ENCODE measurements around the gene PIH1D2.

PIH1D2 gene

DNA sequence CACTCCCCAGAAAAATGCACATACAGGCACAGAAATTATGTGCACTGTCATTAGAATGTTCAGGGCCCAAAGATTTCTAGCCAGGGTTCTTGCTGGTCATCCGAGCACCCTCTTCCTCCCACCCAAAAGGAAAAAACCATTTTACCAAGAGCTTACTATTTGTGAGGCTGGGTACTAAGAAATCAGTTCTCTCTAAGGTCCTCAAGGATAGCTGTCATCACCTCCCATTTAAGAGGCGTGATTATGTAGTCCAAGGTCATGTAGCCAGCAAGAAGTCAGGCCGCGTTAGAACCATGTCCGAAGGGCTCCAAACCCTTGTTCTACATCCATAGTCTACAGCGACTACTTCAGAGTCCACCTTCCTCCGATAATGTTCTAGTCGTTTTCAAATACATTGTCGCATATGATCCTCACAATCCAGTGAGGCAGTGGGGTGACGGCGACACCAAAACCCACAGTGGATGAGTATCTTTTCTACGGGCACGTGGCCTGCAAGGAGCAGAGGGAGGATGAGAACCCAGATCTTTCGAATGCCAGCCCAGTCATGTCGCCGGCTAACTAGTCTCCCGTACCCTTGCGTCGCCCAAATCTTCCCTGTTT, 12.1 kb upstream of the PIH1D2 start:
- peak; percentile 71 for ATAC-seq
- no peak for TF ChIP-seq ZNF565 (CRISPR knock-in tag; conservative IDR thresholded peaks at IDR 0.05; ENCODE audit: low read depth)
- no peak for TF ChIP-seq TOX (CRISPR knock-in tag; IDR thresholded peaks at IDR 0.05; ENCODE audit: borderline replicate concordance)
- no peak for TF ChIP-seq PPARA (CRISPR knock-in tag; IDR thresholded peaks at IDR 0.05; ENCODE audit: borderline replicate concordance)
- TF ChIP-seq, protein P1, sequence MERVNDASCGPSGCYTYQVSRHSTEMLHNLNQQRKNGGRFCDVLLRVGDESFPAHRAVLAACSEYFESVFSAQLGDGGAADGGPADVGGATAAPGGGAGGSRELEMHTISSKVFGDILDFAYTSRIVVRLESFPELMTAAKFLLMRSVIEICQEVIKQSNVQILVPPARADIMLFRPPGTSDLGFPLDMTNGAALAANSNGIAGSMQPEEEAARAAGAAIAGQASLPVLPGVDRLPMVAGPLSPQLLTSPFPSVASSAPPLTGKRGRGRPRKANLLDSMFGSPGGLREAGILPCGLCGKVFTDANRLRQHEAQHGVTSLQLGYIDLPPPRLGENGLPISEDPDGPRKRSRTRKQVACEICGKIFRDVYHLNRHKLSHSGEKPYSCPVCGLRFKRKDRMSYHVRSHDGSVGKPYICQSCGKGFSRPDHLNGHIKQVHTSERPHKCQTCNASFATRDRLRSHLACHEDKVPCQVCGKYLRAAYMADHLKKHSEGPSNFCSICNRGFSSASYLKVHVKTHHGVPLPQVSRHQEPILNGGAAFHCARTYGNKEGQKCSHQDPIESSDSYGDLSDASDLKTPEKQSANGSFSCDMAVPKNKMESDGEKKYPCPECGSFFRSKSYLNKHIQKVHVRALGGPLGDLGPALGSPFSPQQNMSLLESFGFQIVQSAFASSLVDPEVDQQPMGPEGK (CRISPR knock-in tag; IDR thresholded peaks at IDR 0.05; ENCODE audit: borderline replicate concordance): no peak
- TF ChIP-seq ISL1 (CRISPR knock-in tag; IDR thresholded peaks at IDR 0.05): no peak
- no peak for TF ChIP-seq ZNF70 (CRISPR knock-in tag; IDR thresholded peaks at IDR 0.05)
- TF ChIP-seq CSDC2 (CRISPR knock-in tag; IDR thresholded peaks at IDR 0.05): no peak

DNA sequence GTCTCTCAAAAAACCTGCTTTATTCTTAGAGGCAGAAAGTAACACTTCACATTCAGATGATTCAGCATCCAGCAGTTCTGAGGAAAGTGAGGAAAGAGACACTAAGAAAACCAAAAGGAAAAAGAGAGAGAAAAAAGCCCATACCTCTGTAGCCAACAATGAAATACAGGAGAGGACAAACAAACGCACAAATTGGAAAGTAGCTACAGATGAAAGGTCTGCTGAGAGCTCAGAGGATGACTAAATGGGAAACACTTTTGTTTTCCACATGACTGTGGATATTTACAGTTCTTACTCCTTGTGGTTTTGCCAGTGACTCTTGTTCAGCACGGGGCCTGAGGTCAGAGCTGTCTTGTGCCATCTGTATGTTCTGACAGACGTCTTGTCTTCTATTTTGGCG, 8.9 kb upstream of the PIH1D2 start:
- no peak for ATAC-seq
- TF ChIP-seq SNAI2 (CRISPR knock-in tag; IDR thresholded peaks at IDR 0.05): no peak
- TF ChIP-seq PPARA (CRISPR knock-in tag; IDR thresholded peaks at IDR 0.05; ENCODE audit: borderline replicate concordance): no peak
- TF ChIP-seq TOX (CRISPR knock-in tag; IDR thresholded peaks at IDR 0.05; ENCODE audit: borderline replicate concordance): no peak
- no peak for TF ChIP-seq ZFP3 (CRISPR knock-in tag; IDR thresholded peaks at IDR 0.05)
- TF ChIP-seq, protein P1 (CRISPR knock-in tag; IDR thresholded peaks at IDR 0.05; ENCODE audit: borderline replicate concordance): no peak
- no peak for TF ChIP-seq ZNF8 (CRISPR knock-in tag; IDR thresholded peaks at IDR 0.05)
- TF ChIP-seq ISL1 (CRISPR knock-in tag; IDR thresholded peaks at IDR 0.05): no peak
- TF ChIP-seq ZFP30 (CRISPR knock-in tag; IDR thresholded peaks at IDR 0.05): no peak
- no peak for TF ChIP-seq CSRNP3 (CRISPR knock-in tag; IDR thresholded peaks at IDR 0.05)
- no peak for TF ChIP-seq ESRRG (CRISPR knock-in tag; IDR thresholded peaks at IDR 0.05)
- no peak for TF ChIP-seq POU6F1 (CRISPR knock-in tag; IDR thresholded peaks at IDR 0.05; ENCODE audit: borderline replicate concordance, low read depth)
- no peak for TF ChIP-seq RARB (CRISPR knock-in tag; IDR thresholded peaks at IDR 0.05)
- no peak for TF ChIP-seq ARNTL (CRISPR knock-in tag; IDR thresholded peaks at IDR 0.05; ENCODE audit: borderline replicate concordance, low read depth)
- TF ChIP-seq TCF4 (CRISPR knock-in tag; IDR thresholded peaks at IDR 0.05; ENCODE audit: borderline replicate concordance): no peak
- TF ChIP-seq CSDC2 (CRISPR knock-in tag; IDR thresholded peaks at IDR 0.05): no peak
- no peak for TF ChIP-seq GLIS3 (CRISPR knock-in tag; IDR thresholded peaks at IDR 0.05)
- no peak for TF ChIP-seq ZNF565 (CRISPR knock-in tag; conservative IDR thresholded peaks at IDR 0.05; ENCODE audit: low read depth)

DNA sequence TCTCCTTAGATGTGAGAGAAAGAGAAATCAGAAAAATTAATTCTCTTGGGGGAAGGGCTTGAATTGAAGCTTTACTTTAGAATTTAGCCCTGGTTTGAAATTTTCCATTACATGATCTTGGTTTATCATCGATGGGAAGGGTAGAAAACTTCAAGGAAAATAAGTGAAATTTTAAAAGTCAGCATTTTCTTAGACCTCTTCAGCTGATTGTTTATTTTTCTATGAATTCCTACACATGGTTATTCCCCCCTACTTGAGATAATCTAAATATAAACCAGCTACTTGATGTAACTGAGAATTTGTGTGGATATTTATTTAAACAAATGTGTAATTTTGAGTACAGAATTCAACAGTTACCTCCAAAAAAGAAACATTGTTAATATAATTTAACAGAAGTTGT, 10.9 kb downstream of the PIH1D2 start:
- TF ChIP-seq SNAI2 (CRISPR knock-in tag; IDR thresholded peaks at IDR 0.05) (no peak), RARB (CRISPR knock-in tag; IDR thresholded peaks at IDR 0.05) (no peak), OSR1 (CRISPR knock-in tag; IDR thresholded peaks at IDR 0.05) (no peak), ZNF565 (CRISPR knock-in tag; conservative IDR thresholded peaks at IDR 0.05; ENCODE audit: low read depth) (no peak), GLIS3 (CRISPR knock-in tag; IDR thresholded peaks at IDR 0.05) (no peak), PPARA (CRISPR knock-in tag; IDR thresholded peaks at IDR 0.05; ENCODE audit: borderline replicate concordance) (no peak)
- ATAC-seq: no peak

DNA sequence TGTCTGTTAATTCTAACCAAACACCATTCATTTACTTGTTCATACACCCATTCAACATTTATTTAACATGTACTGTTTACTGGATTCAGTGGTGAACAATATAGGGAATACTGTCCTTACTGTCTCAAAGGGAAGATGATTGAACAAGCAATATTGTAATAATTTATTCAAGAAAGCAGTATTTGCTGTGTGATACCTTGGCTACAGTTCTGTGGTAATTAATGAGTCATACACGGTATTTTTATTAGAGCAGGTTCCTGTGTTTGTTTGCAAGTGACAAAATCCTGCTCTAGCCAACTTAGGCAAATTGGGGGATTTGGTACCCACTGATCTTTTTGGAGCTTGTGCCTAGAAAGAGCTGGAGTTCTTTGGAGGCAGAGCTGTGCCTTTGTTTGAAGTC, 15.7 kb downstream of the PIH1D2 start:
- no peak for TF ChIP-seq ESRRG (CRISPR knock-in tag; IDR thresholded peaks at IDR 0.05)
- TF ChIP-seq GLIS3 (CRISPR knock-in tag; IDR thresholded peaks at IDR 0.05): no peak
- no peak for TF ChIP-seq SNAI2 (CRISPR knock-in tag; IDR thresholded peaks at IDR 0.05)
- no peak for TF ChIP-seq ZFP3 (CRISPR knock-in tag; IDR thresholded peaks at IDR 0.05)
- TF ChIP-seq CSRNP3 (CRISPR knock-in tag; IDR thresholded peaks at IDR 0.05): no peak
- TF ChIP-seq ZNF70 (CRISPR knock-in tag; IDR thresholded peaks at IDR 0.05): no peak
- TF ChIP-seq POU6F1 (CRISPR knock-in tag; IDR thresholded peaks at IDR 0.05; ENCODE audit: borderline replicate concordance, low read depth): no peak
- no peak for TF ChIP-seq ZNF8 (CRISPR knock-in tag; IDR thresholded peaks at IDR 0.05)
- TF ChIP-seq TCF4 (CRISPR knock-in tag; IDR thresholded peaks at IDR 0.05; ENCODE audit: borderline replicate concordance): no peak
- no peak for TF ChIP-seq RARB (CRISPR knock-in tag; IDR thresholded peaks at IDR 0.05)
- ATAC-seq: no peak

All from SK-N-SH treated with all-trans-retinoic acid at 6 μM for 48 hours (cell line).